Endothelial cell of umbilical vein (primary cell): Measurements from ENCODE around the gene PLAAT3. TPM values are rescaled to one million over a fixed set of nuclear protein-coding genes. Genes with fewer than 3 reads are reported as not detected.
"Not testable (repeated sequence)": the region's sequence is repeated elsewhere in the genome, so short reads cannot be mapped to it uniquely, and the experiment has no call there.

ENCODE experiments used
- BruUV-seq: library from RNA; stranded (reverse); fragments of 400-500 nt; replicated peaks from 2 replicates; lab custom pipeline; 2021; lab: Mats Ljungman, UMichigan
- CTCF ChIA-PET: fragments of 300-600, 350-600 bp; sonication (Branson Sonifier 250); formaldehyde crosslinking; loops from one replicate; lab custom pipeline; 2021; ENCODE audit warnings: antibody characterized with exemption, inconsistent platforms; lab: Charles Lee
- POLR2A ChIA-PET: fragments of 300-600, 350-600 bp; sonication (Branson Sonifier 250); formaldehyde crosslinking; loops from one replicate; lab custom pipeline; 2021; ENCODE audit warnings: antibody characterized with exemption, inconsistent platforms; lab: Charles Lee
- DNase-seq: peaks from one replicate; pipeline ENCODE4 v3.0.0-alpha.2; 2011; ENCODE audit warnings: low read depth, low spot score
- FAIRE-seq: peaks from 2 replicates; lab custom pipeline; 2011; peaks lifted over from hg19 to GRCh38; lab: Jason Lieb, UNC
- H2AFZ ChIP-seq: 2 replicates; pipeline ENCODE4 v1.6.0; 2012; ENCODE audit warnings: low read depth, low read length, control low read depth, inconsistent platforms
- H3K27ac ChIP-seq: 2 replicates; pipeline ENCODE4 v1.5.1; 2011; ENCODE audit warnings: low read depth, mild to moderate bottlenecking, control low read depth, low read length, moderate library complexity; ENCODE audit not compliant: insufficient read depth
- H3K27me3 ChIP-seq, 2 experiments: 2 replicates each; pipeline versions ENCODE4 v1.6.0 to v1.6.1; 2011; ENCODE audit warnings: low read length in 2 of 2, mixed read lengths in 1 of 2; ENCODE audit not compliant: control insufficient read depth in 2 of 2, insufficient read depth in 2 of 2
- H3K36me3 ChIP-seq, 2 experiments: 2 replicates in 1 of 2; 3 replicates in 1 of 2; pipeline ENCODE4 v1.5.1; 2011; ENCODE audit warnings: low read length in 2 of 2, mild to moderate bottlenecking in 1 of 2, moderate library complexity in 1 of 2; ENCODE audit not compliant: control insufficient read depth in 2 of 2, insufficient read depth in 2 of 2; ENCODE audit errors: extremely low read depth in 1 of 2
- H3K4me1 ChIP-seq: 3 replicates; pipeline ENCODE4 v1.5.1; 2011; ENCODE audit warnings: mild to moderate bottlenecking, low read length; ENCODE audit not compliant: control insufficient read depth, insufficient read depth; ENCODE audit errors: extremely low read depth
- H3K4me2 ChIP-seq: 2 replicates; pipeline ENCODE4 v1.6.1; 2011; ENCODE audit warnings: low read length, control low read depth, mixed read lengths; ENCODE audit not compliant: insufficient read depth
- H3K4me3 ChIP-seq, 3 experiments: fragments of 200-600 bp in 1 of 3; sonication (generic), shearing (Covaris generic) in 1 of 3; replicated peaks in 1 of 3; 2 replicates each; pipeline ENCODE4 v1.5.1; 2011 to 2016; ENCODE audit warnings: control low read depth in 3 of 3, low read length in 3 of 3, mild to moderate bottlenecking in 2 of 3, inconsistent platforms in 1 of 3, low read depth in 1 of 3, moderate library complexity in 1 of 3; ENCODE audit not compliant: insufficient read depth in 1 of 3
- H3K79me2 ChIP-seq: 2 replicates; pipeline ENCODE4 v1.6.0; 2012; ENCODE audit warnings: low read length, inconsistent platforms; ENCODE audit not compliant: control insufficient read depth, insufficient read depth
- H3K9ac ChIP-seq: replicated peaks from 2 replicates; pipeline ENCODE3; 2011; ENCODE audit warnings: low read length, control low read depth; ENCODE audit not compliant: insufficient read depth; ENCODE audit errors: extremely low read depth
- H3K9me1 ChIP-seq: replicated peaks from 3 replicates; pipeline ENCODE4 v1.6.0; 2011; ENCODE audit warnings: mild to moderate bottlenecking, low read length; ENCODE audit not compliant: control insufficient read depth, insufficient read depth; ENCODE audit errors: extremely low read depth
- H3K9me3 ChIP-seq: replicated peaks from 2 replicates; pipeline ENCODE4 v1.5.1; 2012; ENCODE audit warnings: low read length, inconsistent platforms; ENCODE audit not compliant: control insufficient read depth, insufficient read depth
- H4K20me1 ChIP-seq: replicated peaks from 2 replicates; pipeline ENCODE3; 2011; ENCODE audit warnings: mild to moderate bottlenecking, low read length; ENCODE audit not compliant: control insufficient read depth, insufficient read depth; ENCODE audit errors: extremely low read depth
- CTCF ChIP-seq, 2 donors: IDR thresholded peaks; 1 replicate in 1 of 2; 2 replicates in 1 of 2; pipeline ENCODE4 v1.5.1; 2011; ENCODE audit warnings: low read length in 2 of 2, mild to moderate bottlenecking in 2 of 2, moderate library complexity in 2 of 2, control low read depth in 1 of 2, inconsistent platforms in 1 of 2, low read depth in 1 of 2; ENCODE audit not compliant: insufficient read depth in 1 of 2; ENCODE audit errors: extremely low read depth in 1 of 2
- EZH2 ChIP-seq: IDR thresholded peaks from 2 replicates; pipeline ENCODE4 v1.6.1; 2012; ENCODE audit warnings: borderline replicate concordance, low read depth, mild to moderate bottlenecking, moderate library complexity, low read length, inconsistent platforms; ENCODE audit not compliant: severe bottlenecking
- FOS ChIP-seq: IDR thresholded peaks from 2 replicates; pipeline ENCODE4 v1.6.1; 2011; ENCODE audit warnings: mild to moderate bottlenecking, low read length, moderate library complexity, borderline replicate concordance; ENCODE audit not compliant: insufficient read depth
- GATA2 ChIP-seq: IDR thresholded peaks from 2 replicates; pipeline ENCODE4 v1.7.0; 2011; ENCODE audit warnings: low read depth, mild to moderate bottlenecking, moderate library complexity, mixed read lengths, low read length; ENCODE audit not compliant: insufficient read length, insufficient read depth
- JUN ChIP-seq: IDR thresholded peaks from 2 replicates; pipeline ENCODE4 v1.6.1; 2011; ENCODE audit warnings: borderline replicate concordance, low read depth; ENCODE audit not compliant: insufficient read length, insufficient read depth
- MAX ChIP-seq: IDR thresholded peaks from 2 replicates; pipeline ENCODE4 v1.6.1; 2011; ENCODE audit not compliant: insufficient read depth, insufficient read length
- MYC ChIP-seq: IDR thresholded peaks from one replicate; pipeline ENCODE4 v1.6.1; 2011; ENCODE audit warnings: mild to moderate bottlenecking, low read depth, low read length
- POLR2A ChIP-seq: IDR thresholded peaks from 2 replicates; pipeline ENCODE4 v1.6.1; 2012; ENCODE audit warnings: low read depth, mild to moderate bottlenecking, control low read depth, low read length
- POLR2AphosphoS5 ChIP-seq: IDR thresholded peaks from 2 replicates; pipeline ENCODE4 v1.6.1; 2012; ENCODE audit warnings: low read depth, mild to moderate bottlenecking, control low read depth, low read length, moderate library complexity; ENCODE audit not compliant: insufficient read depth
- dilution Hi-C: fragments of 300-500 bp; cut with MboI; formaldehyde crosslinking; loops from one replicate; pipeline ENCODE4 v1.15.0; 2019; ENCODE audit warnings: low sequenced_read_pairs; ENCODE audit not compliant: extremely low pct_ligation_motif_present
- intact Hi-C: fragments of 100-400 bp; cut with micrococcal nuclease; formaldehyde crosslinking; loops from one replicate; pipeline ENCODE4 v1.10.0; 2022
- polyA plus RNA-seq, 4 experiments: library from polyadenylated mRNA; depleted of rRNA in 3 of 4; stranded (reverse) in 3 of 4; unstranded in 1 of 4; fragments of >200 nt; gene quantifications; 2 replicates each; pipeline versions ENCODE4 v1.2.1 to v1.2.3, GENCODE V29; 2011 to 2012; ENCODE audit warnings: missing spikeins in 1 of 4
- total RNA-seq: library from RNA; stranded (reverse); gene quantifications from 2 replicates; pipeline ENCODE4 v1.2.3, GENCODE V29; 2021

PLAAT3 gene
- total and polyA plus RNA-seq, 2 donors (not counting 3 experiments of a cell fraction or from before 2014, with no cell fraction given) = 22.8 to 40.2 TPM

GRCh38 chr11:63528156-63528555 lies 86.1 kb downstream of the PLAAT3 start:
- H2AFZ ChIP-seq, FAIRE-seq, H3K27ac ChIP-seq, H3K36me3 ChIP-seq, dilution Hi-C loops, H3K9me3 ChIP-seq, H3K79me2 ChIP-seq, H3K4me1 ChIP-seq, H3K9me1 ChIP-seq, H3K4me2 ChIP-seq, DNase-seq, intact Hi-C loops, BruUV-seq, CTCF ChIA-PET, POLR2A ChIA-PET, H3K9ac ChIP-seq, H3K27me3 ChIP-seq, H3K4me3 ChIP-seq, H4K20me1 ChIP-seq: not testable (repeated sequence)

GRCh38 chr11:63527667-63528066 lies 86.6 kb downstream of the PLAAT3 start:
- no peak overlapping the region for H3K9ac ChIP-seq
- POLR2A ChIA-PET = no interaction called here
- no peak overlapping the region for H3K27ac ChIP-seq
- TF ChIP-seq EZH2 = no peak
- no peak for TF ChIP-seq POLR2AphosphoS5
- TF ChIP-seq CTCF (IDR thresholded peaks at IDR 0.05; ENCODE audit: extremely low read depth in 1 of 2, insufficient read depth in 1 of 2, low read depth in 1 of 2, low read length in 2 of 2) = no peak
- TF ChIP-seq JUN = no peak
- TF ChIP-seq GATA2 = no peak
- no peak for TF ChIP-seq FOS
- TF ChIP-seq POLR2A = no peak
- no peak for TF ChIP-seq MYC
- TF ChIP-seq MAX = no peak
- H3K79me2 ChIP-seq = no peaks in the 10 kb centered on the region
- DNase-seq (no peak), FAIRE-seq (no peak)
- CTCF ChIA-PET = no interaction called here
- no peaks in the 10 kb centered on the region for H3K36me3 ChIP-seq
- H3K4me2 ChIP-seq = no peak overlapping the region
- no peaks in the 10 kb centered on the region for H3K9me1 ChIP-seq
- H3K4me3 ChIP-seq = no peak overlapping the region
- intact Hi-C loops = no loop called here
- no TSS peak for BruUV-seq
- H3K9me3 ChIP-seq = no peaks in the 10 kb centered on the region
- peaks cover 0 to 2% of the 10 kb centered on the region in 2 experiments for H3K27me3 ChIP-seq
- no peaks in the 10 kb centered on the region for H3K4me1 ChIP-seq
- H4K20me1 ChIP-seq = no peaks in the 10 kb centered on the region
- H2AFZ ChIP-seq = no peak overlapping the region
- dilution Hi-C loops = no loop called here
